HEK293 (cell line): ENCODE measurements around the gene PTCRA.

Experiments used
- SP2 ChIP-seq: fragments of 450-650 bp; formaldehyde crosslinking; IDR thresholded peaks from 2 replicates; pipeline ENCODE4 v1.5.1; 2016; ENCODE audit warnings: missing biosample characterization, missing genetic modification characterization
- YY2 ChIP-seq: fragments of 450-650 bp; formaldehyde crosslinking; IDR thresholded peaks from 2 replicates; pipeline ENCODE4 v1.5.1; 2016; ENCODE audit warnings: missing biosample characterization, missing genetic modification characterization
- ZBTB44 ChIP-seq: fragments of 450-650 bp; IDR thresholded peaks from 2 replicates; pipeline ENCODE4 v1.5.1; 2018; ENCODE audit warnings: missing biosample characterization, mild to moderate bottlenecking, missing genetic modification characterization
- ZNF140 ChIP-seq: fragments of 450-650 bp; formaldehyde crosslinking; IDR thresholded peaks from 2 replicates; pipeline ENCODE4 v1.5.1; 2016; ENCODE audit warnings: missing biosample characterization, missing genetic modification characterization
- ZNF302 ChIP-seq: fragments of 450-650 bp; formaldehyde crosslinking; IDR thresholded peaks from 2 replicates; pipeline ENCODE4 v1.5.1; 2016; ENCODE audit warnings: missing biosample characterization, missing genetic modification characterization, low read depth
- ZNF510 ChIP-seq: fragments of 450-650 bp; formaldehyde crosslinking; IDR thresholded peaks from 2 replicates; pipeline ENCODE4 v1.5.1; 2018; ENCODE audit warnings: mild to moderate bottlenecking, missing genetic modification characterization, missing biosample characterization; ENCODE audit not compliant: insufficient replicate concordance
- ZNF518A ChIP-seq: fragments of 450-650 bp; formaldehyde crosslinking; conservative IDR thresholded peaks from 2 replicates; pipeline ENCODE4 v1.5.1; 2016; ENCODE audit warnings: low read depth, missing biosample characterization, missing genetic modification characterization
- ZNF530 ChIP-seq: fragments of 450-650 bp; formaldehyde crosslinking; IDR thresholded peaks from 2 replicates; pipeline ENCODE4 v1.5.1; 2016; ENCODE audit warnings: low read depth, missing biosample characterization, missing genetic modification characterization
- ZNF654 ChIP-seq: fragments of 450-650 bp; formaldehyde crosslinking; IDR thresholded peaks from 2 replicates; pipeline ENCODE4 v1.5.1; 2016; ENCODE audit warnings: low read depth, missing biosample characterization, missing genetic modification characterization
- ZNF792 ChIP-seq: fragments of 450-650 bp; formaldehyde crosslinking; IDR thresholded peaks from 2 replicates; pipeline ENCODE4 v1.5.1; 2016; ENCODE audit warnings: missing biosample characterization, missing genetic modification characterization
- TF ChIP-seq, protein P1 (sequence below): fragments of 450-650 bp; formaldehyde crosslinking; IDR thresholded peaks from 2 replicates; pipeline ENCODE4; 2016; ENCODE audit warnings: missing biosample characterization, missing genetic modification characterization
- TF ChIP-seq, protein P2 (sequence below): fragments of 450-650 bp; formaldehyde crosslinking; IDR thresholded peaks from 2 replicates; pipeline ENCODE4 v1.5.1; 2016; ENCODE audit warnings: missing biosample characterization, missing genetic modification characterization, low read depth
- TF ChIP-seq, protein P3 (sequence below): fragments of 450-650 bp; formaldehyde crosslinking; IDR thresholded peaks from 2 replicates; pipeline ENCODE4 v1.5.1; 2017; ENCODE audit warnings: missing biosample characterization, mild to moderate bottlenecking, missing genetic modification characterization, moderate library complexity

PTCRA gene

GRCh38 chr6:42928986-42929820 is 13.3 kb downstream of the PTCRA start, which contains the start of gene CNPY3 (continued):
- TF ChIP-seq, protein P1, sequence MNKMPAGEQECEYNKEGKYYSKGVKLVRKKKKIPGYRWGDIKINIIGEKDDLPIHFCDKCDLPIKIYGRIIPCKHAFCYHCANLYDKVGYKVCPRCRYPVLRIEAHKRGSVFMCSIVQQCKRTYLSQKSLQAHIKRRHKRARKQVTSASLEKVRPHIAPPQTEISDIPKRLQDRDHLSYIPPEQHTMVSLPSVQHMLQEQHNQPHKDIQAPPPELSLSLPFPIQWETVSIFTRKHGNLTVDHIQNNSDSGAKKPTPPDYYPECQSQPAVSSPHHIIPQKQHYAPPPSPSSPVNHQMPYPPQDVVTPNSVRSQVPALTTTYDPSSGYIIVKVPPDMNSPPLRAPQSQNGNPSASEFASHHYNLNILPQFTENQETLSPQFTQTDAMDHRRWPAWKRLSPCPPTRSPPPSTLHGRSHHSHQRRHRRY (tag by site-specific recombination): no peak
- no peak; the same call in 1 of the 2 replicates for TF ChIP-seq ZNF792
- TF ChIP-seq, protein P2, sequence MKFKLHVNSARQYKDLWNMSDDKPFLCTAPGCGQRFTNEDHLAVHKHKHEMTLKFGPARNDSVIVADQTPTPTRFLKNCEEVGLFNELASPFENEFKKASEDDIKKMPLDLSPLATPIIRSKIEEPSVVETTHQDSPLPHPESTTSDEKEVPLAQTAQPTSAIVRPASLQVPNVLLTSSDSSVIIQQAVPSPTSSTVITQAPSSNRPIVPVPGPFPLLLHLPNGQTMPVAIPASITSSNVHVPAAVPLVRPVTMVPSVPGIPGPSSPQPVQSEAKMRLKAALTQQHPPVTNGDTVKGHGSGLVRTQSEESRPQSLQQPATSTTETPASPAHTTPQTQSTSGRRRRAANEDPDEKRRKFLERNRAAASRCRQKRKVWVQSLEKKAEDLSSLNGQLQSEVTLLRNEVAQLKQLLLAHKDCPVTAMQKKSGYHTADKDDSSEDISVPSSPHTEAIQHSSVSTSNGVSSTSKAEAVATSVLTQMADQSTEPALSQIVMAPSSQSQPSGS (tag by site-specific recombination): no peak
- TF ChIP-seq ZNF654 (tag by site-specific recombination): no peak
- TF ChIP-seq ZNF140 (tag by site-specific recombination): no peak
- no peak for TF ChIP-seq ZNF530 (tag by site-specific recombination)
- TF ChIP-seq ZNF518A (tag by site-specific recombination): peak; percentile 49
- no peak for TF ChIP-seq ZNF302 (tag by site-specific recombination)
- no peak for TF ChIP-seq YY2 (tag by site-specific recombination)
- peak; percentile 10; the same call in 1 of the 2 replicates for TF ChIP-seq ZBTB44 (tag by site-specific recombination)
- TF ChIP-seq SP2 (tag by site-specific recombination): peak; percentile 96
- TF ChIP-seq, protein P3, sequence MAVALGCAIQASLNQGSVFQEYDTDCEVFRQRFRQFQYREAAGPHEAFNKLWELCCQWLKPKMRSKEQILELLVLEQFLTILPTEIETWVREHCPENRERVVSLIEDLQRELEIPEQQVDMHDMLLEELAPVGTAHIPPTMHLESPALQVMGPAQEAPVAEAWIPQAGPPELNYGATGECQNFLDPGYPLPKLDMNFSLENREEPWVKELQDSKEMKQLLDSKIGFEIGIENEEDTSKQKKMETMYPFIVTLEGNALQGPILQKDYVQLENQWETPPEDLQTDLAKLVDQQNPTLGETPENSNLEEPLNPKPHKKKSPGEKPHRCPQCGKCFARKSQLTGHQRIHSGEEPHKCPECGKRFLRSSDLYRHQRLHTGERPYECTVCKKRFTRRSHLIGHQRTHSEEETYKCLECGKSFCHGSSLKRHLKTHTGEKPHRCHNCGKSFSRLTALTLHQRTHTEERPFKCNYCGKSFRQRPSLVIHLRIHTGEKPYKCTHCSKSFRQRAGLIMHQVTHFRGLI (tag by site-specific recombination): no peak; the same call in 1 of the 2 replicates
- TF ChIP-seq ZNF510 (tag by site-specific recombination): no peak
